Astrocyte (in vitro differentiated cells and primary cell): Measurements from ENCODE around the gene SSTR5.

Source experiments
- CTCF ChIP-seq: IDR thresholded peaks from 2 replicates; pipeline ENCODE4 v1.5.1; 2011; ENCODE audit warnings: low read depth, mild to moderate bottlenecking, inconsistent platforms, low read length, moderate library complexity; ENCODE audit not compliant: insufficient read depth
- EZH2 ChIP-seq: IDR thresholded peaks from 2 replicates; pipeline ENCODE4 v1.6.1; 2012; ENCODE audit warnings: mild to moderate bottlenecking, low read length, inconsistent platforms; ENCODE audit not compliant: insufficient read depth

DNA sequence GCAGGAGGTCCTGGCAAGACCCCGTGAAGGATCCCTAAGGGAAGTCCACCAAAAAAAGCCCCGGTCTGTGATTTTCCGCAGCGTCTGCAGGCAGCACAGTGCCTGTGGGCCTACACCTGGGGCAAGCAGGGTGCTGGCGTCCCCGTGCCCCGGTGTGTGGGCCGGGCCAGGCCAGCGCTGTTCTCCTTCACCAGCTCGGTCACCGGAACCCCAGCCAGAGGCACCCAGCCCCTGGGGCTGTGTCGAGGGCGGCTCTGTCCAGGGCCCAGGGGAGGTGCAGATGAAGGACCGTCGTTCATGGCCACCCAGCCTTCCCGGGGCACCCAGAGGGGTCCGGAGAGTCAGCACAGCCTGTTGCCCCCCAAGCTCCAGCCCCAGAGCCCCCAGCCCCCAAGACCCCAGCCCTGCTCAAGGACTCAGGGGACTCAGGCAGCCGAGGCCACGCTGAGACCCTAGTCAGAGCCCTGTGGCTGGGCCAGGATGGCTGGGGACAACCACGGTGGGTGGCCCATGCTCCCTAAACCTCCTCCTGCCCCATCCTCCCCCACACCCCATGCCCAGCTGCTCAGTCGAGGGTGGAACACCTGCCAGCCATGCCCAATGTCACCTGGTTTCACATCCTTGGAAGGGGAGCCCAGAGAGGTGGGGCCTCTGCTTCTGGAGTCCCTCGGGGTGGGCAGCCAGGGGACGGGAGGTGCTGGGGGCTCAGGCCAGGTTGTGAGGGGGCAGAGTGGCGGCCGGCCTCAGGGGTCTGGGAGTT is 29.2 kb downstream of the SSTR5 start:
- TF ChIP-seq CTCF: no peak
- no peak for TF ChIP-seq EZH2
